ENCODE data around the gene ZNF816.
A peak's percentile ranks its signal among the peaks of the same experiment; 100 is the strongest.
"Not testable (repeated sequence)": the region's sequence is repeated elsewhere in the genome, so short reads cannot be mapped to it uniquely, and the experiment has no call there.

Gene ZNF816

DNA sequence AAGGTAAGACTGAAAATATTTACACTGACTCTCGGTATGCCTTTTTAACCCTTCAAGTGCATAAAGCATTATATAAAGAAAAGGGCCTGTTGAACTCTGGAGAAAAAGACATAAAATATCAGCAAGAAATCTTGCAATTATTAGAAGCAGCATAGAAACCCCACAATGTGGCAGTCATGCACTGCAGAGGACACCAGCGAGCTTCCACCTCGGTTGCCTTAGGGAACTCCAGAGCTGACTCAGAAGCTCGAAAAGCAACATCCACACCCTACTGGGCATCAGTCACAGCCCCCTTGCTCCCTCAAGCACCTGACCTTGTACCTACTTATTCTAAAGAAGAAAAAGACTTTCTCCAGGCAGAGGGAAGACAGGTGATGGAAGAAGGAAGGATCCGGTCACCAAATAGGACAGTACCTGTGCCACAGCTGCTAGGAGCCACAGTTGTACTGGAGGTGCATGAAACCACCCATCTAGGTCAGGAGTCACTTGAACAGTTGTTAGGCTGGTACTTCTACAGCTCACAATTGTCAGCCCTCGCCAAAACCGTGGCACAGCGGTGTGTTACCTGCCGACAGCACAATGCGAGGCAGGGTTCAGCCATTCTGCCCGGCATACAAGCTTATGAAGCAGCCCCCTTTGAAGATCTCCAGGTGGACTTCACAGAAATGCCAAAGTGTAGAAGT is 2.9 kb downstream of the ZNF816 start:
- no peak for DNase-seq

DNA sequence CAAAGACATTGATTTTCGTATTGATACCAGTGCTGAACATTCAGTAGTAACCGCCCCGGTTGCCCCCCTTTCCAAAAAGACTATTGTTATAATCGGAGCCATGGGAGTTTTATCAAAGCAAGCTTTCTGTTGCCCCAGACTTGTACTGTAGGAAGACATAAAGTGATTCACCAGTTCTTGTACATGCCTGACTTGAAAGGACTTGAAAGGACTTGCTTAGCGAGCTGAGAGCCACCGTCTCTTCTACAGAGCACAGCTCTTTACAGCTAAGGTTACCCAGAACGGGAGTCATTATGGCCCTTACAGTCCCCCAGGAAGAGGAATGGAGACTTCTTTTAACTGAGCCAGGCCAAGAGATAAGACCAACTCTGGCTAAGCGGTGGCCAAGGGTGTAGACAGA is 5.1 kb downstream of the ZNF816 start:
- DNase-seq, result no peak

DNA sequence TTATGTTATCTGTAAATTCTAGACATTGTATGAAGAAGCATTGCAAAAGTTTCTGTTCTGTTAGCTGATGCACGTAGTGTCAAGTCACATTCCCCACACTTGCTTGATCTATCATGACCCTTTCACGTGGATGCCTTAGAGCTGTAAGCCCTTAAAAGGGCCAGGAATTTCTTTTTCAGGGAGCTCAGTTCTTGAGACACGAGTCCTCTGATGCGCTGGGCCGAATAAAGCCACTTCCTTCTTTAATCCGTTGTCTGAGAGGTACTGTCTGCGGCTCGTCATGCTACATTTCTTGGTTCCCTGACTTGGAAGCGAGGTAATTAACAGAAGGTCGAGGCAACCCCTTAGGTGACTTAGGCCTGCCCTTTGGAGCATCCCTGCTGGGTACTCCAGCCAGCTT is 5.8 kb downstream of the ZNF816 start:
- no peak for DNase-seq

GRCh38 chr19:52949422-52949821 is 13.3 kb downstream of the ZNF816 start:
- no peak for DNase-seq

DNA sequence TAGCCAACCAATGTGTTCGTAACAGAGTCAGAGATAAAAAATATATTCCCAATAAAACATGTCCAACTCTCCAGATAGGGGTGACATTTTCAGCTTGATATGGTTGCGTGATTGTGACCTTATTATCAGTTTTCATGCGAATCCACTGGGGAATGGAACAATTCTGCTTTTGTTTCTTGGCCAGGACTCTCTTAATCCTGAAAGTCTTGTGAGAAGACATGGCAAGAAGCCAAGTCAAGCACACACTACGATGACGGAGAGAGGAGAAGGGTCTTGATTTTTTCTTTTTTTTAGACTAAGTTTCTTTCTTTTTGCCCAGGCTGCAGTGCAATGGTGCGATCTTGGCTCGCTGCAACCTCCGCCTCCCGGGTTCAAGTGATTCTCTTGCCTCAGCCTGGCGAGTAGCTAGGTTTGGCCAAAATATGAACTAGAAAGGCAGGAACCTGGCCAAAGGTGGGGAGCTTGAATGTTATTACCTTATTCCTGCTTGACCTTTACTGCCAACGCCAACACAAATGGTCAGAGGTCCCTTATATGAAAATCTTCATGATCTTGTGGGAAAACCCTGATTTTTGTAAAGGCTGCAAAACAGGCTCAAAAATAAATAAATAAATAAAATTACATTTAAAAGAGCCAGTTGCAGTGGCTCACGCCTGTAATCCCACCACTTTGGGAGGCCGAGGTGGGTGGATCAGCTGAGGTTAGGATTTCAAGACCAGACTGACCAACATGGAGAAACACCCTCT is 14.5 kb downstream of the ZNF816 start:
- no peak for DNase-seq

- DNase-seq, result no peak
These were observed 16.1 kb downstream of the ZNF816 start for GRCh38 chr19:52946322-52947310.

DNA sequence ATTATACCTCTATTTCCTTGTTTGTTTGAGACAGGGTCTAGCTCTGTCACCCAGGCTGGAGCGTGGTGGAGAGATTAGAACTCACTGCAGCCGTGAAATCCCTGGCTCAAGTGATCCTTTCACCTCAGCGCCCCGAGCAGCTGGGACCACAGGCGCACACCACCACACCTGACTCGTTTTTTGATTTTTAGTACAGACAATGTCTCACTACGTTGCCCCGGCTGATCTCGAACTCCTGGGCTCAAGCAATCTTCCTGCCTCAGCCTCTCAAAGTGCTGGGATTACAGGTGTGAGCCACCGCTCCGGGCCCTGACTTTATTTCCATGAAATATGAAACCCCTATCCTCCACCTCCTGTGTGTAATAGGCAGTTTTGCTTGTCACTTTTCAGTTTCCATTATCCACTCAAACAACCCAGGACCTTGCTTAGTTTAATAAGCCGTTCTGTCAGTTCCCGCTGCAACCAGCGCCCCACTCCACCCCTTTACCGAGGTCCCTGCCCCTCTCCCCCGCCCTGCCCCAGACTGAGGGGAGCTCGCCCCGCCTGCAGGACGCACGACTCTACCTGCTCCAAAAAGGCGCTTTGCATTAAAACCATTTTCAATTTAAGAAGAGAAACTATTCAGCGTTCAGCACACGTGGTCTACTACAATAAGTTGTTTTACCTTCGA is 16.9 kb downstream of the ZNF816 start:
- no peak for DNase-seq

DNA sequence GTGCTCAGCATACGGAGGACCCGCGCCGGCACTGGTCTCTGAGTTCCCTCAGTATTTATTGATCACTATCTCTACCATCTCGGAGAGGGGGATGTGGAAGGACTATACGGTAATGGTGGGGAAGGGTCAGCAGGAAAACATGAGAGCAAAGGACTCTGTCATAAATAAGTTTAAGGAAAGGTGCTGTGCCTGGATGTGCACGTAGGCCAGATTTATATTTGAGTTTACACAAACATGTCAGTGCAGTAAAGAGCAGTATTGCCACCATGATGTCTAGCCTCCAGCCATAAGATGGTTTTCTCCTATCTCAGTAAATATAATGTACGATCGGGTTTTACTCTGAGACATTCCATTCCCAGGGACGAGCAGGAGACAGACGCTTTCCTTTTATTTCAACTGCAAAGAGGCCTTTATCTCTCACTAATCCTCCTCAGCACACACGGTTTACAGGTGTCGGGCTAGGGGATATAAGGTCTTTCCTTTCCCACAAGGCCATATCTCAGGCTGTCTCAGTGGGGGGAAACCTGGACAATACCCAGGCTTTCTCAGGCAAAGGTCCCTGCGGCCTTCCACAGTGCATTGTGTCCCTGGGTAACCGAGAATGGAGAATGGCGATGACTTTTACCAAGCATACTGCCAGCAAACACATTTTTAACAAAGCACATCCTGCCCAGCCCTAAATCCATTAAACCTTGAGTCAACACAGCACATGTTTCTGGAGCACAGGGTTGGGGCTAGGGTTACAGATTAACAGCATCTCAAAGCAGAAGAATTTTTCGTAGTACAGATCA is 17.8 kb downstream of the ZNF816 start:
- DNase-seq, result not testable (repeated sequence)

- DNase-seq, result no peak
These were observed 18.6 kb downstream of the ZNF816 start for GRCh38 chr19:52943884-52944643.

DNA sequence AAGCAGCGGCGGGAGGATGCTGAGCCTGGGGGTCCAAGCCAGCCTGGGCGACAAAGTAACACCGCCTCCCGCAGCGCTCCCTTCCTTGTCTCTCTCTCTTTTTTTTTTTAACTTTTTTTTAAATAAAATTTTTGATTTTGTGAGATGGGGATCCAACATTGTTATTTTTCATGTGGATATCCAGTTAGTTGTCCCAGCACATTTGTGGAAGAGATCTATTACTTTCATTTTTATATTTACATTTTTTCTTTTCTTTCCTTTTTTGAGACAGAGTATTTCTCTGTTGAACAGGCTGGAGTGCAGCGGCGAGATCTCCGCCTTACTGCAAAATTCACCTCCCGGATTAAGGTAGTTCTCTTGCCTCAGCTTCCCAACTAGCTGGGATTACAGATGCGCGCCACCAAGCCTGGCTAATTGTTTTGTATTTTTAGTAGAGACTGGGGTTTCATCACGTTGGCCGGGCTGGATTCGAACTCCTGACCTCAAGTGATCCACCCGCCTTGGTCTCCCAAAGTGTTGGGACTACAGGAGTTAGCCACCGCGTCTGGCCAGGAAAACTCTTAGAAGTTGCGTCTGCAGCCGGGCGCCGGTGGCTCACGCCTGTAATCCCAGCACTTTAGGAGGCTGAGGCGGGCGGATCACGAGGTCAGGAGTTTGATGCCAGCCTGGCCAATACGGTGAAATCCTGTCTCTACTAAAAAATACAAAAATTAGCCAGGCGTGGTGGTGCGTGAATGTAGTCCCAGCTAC is 19.4 kb downstream of the ZNF816 start:
- no peak for DNase-seq

GRCh38 chr19:52942386-52943133 is 20.1 kb downstream of the ZNF816 start:
- DNase-seq, result peak; percentile 94

DNA sequence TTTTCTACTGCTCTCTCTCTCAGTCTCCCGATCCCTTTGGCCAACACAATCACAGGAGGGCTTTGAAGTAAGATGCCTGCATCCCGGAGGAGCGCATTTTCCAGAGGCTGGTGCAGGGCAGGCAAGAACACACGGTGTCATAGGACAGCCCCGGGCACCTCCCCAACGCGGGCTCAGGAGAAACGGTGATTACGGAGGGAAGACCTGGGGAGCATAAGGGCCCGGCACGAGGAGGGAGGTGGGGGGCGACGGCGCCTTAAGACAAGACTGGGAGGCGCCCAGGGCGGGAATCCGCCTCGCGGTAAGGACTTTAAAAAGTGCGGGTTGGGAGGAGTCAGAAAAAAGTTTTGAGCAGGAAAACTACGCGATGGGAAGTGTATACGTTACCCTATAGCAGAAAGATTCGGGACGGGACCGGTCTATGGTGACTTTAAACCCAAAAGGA is 20.7 kb downstream of the ZNF816 start:
- peak; percentile 59 for DNase-seq

GRCh38 chr19:52941523-52941922 is 21.2 kb downstream of the ZNF816 start:
- not testable (repeated sequence) for DNase-seq

DNA sequence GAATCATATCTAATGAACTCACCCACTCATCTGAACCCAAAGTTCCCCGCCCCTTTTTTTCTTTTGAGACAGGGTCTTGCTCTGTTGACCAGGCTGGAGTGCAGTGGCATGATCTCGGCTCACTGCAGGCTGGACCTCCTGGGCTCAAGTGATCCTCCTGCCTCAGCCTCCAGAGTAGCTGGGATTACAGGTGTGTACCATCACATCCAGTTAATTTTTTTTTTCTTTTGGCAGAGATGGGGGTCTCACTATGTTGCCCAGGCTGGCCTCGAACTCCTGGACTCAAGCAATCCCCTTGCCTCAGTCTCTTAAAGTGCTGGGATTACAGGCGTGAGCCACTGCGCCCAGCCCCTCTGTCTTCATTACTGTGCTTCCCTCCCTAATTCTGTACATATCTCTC is 21.8 kb downstream of the ZNF816 start:
- DNase-seq, result not testable (repeated sequence)

GRCh38 chr19:52938761-52939160 is 23.9 kb downstream of the ZNF816 start:
- DNase-seq, result no peak

GRCh38 chr19:52936954-52937325 is 25.7 kb downstream of the ZNF816 start:
- DNase-seq, result no peak

GRCh38 chr19:52936151-52936953 is 26.3 kb downstream of the ZNF816 start:
- DNase-seq, result no peak

DNA sequence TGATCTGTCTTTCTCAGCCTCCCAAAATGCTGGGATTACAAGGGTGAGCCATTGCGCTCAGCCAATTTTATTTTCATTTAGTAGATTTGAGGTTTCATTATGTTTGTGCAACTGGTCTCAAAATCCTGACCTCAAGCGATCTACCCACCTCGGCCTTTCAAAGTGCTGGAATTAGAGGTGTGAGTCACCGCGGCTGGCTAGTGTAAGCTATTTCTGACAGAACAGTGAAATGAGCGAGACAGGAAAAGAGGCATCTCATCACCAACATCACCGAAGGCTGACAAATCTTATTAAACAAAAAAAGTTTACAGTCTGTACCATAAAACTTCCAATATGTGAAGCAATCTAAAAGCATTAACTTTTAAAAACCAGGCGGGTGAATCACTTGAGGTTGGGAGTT is 27.2 kb downstream of the ZNF816 start:
- DNase-seq, result no peak

GRCh38 chr19:52924641-52925040 is 38.0 kb downstream of the ZNF816 start:
- DNase-seq, result not testable (repeated sequence)
